ENCODE results near the gene SLCO2B1.
"Not testable (repeated sequence)": the region's sequence is repeated elsewhere in the genome, so short reads cannot be mapped to it uniquely, and the experiment has no call there.

Gene SLCO2B1, protein sequence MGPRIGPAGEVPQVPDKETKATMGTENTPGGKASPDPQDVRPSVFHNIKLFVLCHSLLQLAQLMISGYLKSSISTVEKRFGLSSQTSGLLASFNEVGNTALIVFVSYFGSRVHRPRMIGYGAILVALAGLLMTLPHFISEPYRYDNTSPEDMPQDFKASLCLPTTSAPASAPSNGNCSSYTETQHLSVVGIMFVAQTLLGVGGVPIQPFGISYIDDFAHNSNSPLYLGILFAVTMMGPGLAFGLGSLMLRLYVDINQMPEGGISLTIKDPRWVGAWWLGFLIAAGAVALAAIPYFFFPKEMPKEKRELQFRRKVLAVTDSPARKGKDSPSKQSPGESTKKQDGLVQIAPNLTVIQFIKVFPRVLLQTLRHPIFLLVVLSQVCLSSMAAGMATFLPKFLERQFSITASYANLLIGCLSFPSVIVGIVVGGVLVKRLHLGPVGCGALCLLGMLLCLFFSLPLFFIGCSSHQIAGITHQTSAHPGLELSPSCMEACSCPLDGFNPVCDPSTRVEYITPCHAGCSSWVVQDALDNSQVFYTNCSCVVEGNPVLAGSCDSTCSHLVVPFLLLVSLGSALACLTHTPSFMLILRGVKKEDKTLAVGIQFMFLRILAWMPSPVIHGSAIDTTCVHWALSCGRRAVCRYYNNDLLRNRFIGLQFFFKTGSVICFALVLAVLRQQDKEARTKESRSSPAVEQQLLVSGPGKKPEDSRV

DNA sequence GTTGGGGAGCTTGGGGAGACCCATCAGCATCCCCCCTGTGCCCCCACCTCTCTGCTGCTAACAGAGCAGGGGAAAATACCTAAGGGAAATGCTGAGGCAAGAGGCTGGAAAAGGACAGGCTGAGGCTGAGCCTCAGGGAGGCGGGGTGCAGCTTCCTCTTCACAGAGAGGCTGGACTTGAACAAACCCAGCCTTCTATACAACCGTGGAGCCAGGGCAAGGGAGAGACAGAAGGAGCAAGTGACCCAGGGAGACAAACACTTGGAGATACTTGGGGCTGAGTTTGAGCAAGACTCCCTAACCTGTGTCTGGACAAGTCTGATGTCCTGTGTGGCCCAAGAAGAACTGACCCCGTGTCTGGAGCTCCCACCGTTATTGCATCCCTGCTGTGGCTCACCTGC, at the start of gene SLCO2B1:
SLCO2B1 (plus strand) TSS at position 229 of the 400 bp plus-strand sequence. CDS start 275 bp downstream, outside the sequence.
- DNase-seq = no peak

DNA sequence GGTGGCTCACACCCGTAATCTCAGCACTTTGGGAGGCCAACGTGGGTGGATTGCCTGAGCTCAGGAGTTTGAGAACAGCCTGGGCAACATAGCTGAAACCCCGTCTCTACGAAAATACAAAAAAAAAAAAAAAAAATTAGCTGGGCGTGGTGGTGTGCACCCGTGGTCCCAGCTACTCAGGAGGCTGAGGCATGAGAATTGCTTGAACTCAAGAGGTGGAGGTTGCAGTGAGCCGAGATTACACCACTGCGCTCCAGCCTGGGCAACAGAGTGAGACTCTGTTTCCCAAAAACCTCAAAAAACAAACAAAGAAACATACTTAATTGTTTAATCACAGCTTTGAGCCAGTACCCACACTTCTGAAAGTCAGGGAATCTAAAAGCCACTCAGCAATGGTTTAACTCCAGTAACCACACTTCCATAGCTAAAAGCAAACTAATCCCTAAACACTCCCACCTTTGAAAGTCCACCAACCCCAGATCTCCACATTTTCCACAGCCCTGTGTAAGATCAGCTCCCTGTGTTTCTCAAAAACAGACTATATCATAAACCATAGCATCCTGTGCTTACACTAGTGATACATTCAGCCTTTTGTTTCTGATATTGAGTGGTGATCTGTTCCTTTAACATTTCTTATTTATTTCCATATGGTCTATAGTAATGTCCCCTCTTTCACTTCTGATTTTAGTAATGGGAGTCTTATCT, 49.3 kb upstream of the SLCO2B1 start:
- no peak for DNase-seq

DNA sequence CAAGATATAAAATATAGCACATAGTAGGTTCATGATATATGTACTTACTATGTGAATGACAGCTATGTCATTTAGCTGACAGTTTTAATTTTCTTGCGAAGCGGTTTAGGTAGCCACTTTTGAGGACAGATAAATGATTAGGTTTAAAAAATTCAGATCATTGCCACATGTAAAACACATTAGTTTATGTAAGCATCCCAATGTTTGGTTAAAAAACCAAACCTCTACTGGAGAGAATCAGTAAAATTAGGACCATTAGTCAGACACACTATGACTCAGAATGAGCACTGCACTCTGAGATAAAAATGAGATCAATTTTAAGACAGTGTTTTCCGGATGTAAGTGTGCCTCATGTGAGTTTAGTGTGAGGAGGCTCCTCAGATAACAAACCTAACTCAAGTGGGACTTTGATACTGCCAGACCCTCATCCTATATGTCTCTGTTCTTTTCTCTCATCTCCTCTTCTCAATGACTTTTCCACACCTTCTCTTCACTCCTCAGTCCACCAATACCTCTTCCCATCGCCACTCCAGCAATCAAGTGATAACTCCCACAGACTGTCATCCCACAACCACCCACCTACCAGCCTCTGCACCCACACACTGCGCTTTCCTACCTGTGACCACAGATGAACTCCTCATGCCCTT, 47.4 kb upstream of the SLCO2B1 start:
- no peak for DNase-seq

DNA sequence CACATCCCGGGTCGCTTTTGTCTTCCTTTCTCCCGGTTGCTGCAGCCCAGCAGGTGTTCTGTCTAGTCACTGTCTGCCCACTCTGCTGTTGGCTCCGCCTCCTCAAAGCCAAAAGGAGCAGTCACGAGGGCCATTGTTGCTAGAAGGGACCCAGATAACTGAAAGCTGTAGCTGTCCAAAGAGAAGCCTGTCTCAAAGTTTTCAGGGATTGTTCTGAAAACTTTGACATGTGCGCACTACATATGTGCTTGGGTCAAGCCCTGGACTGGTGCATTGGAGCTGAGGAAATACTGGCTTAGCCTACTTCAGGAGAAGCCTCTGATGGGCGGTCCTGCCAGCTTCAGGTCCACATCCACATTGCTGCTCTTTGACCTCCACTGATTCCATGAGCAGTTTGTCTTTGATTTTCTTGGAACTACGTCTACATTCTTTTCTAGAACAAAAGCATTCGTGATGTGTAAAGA, 45.4 kb upstream of the SLCO2B1 start:
- DNase-seq = no peak

DNA sequence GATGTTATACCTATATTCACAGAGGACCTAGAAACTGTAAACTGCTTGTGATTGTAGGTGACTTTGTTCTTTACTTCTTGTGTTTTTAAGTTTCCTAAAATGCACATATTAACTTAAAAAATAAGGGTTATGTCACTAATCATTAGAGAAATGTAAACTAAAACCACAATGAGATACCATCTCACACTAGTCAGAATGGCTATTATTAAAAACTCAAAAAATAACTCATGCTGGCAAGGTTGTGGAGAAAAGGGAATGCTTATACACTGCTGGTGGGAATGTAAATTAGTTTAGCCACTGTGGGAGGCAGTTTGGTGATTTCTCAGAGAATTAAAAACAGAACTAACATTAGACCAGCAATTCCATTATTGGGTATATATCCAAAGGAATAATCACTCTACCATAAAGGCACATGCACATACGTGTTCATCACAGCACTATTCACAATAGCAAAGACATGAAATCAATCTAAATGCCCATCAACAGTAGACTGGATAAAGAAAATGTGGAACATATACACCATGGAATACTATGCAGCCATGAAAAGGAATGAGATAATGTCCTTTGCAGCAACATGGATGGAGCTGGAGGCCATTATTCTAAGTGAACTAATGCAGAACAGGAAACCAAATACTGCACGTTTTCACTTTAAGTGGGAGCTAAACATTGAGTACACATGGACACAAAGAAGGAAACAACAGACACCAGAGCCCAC, 44.8 kb upstream of the SLCO2B1 start:
- not testable (repeated sequence) for DNase-seq

DNA sequence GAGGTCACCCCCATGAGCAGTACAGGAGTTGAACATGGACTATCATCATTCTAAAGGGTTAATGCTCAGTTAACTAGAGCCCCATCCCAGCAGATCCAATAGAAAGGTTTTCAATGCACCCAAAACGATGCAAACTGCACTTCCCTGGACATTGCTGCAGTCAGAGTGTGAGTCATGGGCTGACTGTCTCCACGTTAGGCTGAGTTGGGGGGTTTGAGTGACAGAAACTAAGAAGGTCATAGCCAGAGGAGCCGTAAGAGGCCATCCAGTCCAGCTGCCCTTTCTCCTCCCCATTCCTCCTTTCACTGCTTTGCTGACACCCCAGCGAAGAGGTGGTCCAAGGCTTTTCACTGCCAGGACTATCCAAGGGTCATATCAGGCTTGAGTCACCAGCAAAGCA, 43.7 kb upstream of the SLCO2B1 start:
- DNase-seq = no peak

DNA sequence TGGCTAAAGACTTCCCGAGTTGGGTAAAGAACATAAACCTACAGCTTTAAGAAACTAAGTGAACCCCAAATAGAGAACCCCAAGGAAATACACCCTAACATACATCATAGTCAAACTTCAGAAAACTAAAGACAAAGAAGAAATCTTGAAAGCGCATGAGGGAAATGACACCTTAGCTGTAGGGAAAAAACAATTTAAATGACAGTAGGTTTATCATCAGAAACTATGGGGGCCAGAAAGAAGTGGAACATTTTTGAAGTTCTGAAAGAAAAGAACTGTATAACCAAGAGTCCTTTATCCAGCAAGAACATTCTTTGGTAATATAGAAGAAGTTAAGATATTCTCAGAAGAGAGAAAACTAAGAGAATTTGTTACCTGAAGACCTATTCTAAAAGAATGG, 38.7 kb upstream of the SLCO2B1 start:
- DNase-seq = no peak

DNA sequence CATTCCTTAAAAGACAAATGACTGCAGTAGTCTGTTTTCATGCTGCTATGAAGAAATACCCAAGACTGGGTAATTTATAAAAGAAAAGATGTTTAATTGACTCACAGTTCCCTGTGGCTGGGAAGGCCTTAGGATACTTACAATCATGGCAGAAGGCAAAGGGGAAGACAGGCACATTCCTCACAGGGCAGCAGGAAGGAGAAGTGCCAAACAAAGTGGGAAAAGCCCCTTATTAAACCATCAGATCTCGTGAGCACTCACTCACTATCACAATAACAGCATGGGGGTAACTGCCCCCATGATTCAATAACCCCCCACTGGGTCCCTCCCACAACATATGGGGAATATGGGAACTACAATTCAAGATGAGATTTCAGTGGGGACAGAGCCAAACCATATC, 37.9 kb upstream of the SLCO2B1 start:
- no peak for DNase-seq

DNA sequence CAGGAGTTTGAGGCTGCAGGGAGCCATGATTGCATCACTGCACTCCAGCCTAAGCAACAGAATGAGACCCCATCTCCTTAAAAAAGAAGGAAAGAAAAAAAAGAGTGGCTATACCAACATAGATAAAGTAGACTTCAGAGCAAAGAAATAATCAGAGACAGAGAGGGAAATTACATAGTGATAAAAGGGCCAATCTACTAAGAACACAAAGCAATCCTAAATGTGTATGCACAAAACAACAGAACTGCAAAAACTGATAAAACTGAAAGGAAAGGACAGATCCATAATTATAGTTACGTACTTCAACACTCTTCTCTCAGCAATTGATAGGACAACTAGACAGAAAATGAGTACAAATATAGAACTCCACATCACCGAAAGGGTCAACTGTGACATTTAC, 36.4 kb upstream of the SLCO2B1 start:
- DNase-seq = no peak

DNA sequence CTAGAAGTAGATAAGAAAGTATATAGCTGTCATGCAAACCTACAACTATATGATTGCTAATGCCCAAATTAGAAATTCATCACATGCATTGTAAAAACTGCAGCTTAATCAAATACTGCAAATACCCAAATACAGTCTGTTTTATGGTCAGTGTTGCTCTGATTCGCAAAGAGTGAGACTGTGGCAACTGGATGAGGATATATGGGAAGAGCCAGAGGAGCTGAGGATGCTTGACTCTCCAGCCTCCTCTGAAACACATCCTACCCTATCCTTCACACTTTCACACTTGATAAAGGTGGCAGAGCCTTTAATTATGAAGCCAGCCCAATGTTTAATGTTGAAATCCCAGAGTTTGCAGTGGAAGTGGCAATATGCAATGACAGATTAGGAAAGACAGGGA, 32.3 kb upstream of the SLCO2B1 start:
- DNase-seq = no peak

DNA sequence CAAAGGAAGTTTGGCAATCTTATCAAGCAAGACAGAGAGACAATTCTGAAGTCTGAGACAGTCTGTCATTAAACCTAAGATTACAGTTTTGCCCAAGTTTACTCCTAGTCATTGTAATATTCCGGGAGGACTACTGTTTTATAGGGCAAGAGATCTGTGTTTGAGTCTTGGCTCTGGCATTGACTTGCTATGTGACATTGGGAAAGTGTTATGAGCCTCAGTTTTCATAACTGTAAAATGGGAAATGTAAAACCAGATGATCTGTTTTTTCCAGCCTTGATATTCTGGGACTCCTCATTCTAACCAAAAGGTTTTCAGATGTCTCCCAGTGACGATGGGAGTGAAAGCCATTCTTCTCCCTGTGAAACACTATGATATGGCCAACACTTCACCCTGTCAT, 24.3 kb upstream of the SLCO2B1 start:
- no peak for DNase-seq

DNA sequence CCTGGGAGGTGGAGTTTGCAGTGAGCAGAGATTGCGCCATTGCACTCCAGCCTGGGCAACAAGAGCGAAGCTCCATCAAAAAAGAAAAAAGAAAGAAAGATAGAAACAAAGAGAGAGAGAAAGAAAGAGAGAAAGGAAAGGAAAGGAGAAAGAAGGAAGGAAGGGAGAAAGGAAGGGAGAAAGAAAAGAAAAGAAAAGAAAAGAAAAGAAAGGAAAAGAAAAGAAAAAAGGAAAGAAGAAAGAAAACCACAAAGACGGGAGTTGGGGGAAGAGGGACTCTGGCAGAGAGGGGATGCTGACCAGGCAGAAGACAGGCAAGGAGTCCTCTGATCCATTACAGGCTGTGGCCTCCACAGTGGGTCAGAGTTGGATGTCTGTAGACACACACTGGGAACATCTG, 18.8 kb upstream of the SLCO2B1 start:
- no peak for DNase-seq

DNA sequence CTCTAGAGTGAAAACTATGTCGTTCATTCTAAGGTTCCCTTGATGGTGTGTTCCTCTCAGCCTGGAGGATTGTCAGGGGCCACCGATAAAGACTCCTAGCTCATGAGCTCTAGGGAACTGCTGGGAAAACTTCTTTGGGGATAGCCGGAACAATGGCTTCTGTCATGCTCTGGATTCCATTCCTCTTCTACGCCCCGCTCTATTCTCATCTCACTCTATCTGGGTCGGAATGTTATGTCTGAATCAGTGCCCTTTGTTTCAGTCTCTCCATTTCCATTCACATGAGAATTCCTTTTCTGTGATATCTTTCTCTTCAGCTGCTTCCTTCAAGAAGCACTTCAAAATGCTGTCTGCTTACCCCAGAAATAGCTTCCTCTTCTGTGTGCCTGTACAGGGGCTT, 16.9 kb upstream of the SLCO2B1 start:
- no peak for DNase-seq

DNA sequence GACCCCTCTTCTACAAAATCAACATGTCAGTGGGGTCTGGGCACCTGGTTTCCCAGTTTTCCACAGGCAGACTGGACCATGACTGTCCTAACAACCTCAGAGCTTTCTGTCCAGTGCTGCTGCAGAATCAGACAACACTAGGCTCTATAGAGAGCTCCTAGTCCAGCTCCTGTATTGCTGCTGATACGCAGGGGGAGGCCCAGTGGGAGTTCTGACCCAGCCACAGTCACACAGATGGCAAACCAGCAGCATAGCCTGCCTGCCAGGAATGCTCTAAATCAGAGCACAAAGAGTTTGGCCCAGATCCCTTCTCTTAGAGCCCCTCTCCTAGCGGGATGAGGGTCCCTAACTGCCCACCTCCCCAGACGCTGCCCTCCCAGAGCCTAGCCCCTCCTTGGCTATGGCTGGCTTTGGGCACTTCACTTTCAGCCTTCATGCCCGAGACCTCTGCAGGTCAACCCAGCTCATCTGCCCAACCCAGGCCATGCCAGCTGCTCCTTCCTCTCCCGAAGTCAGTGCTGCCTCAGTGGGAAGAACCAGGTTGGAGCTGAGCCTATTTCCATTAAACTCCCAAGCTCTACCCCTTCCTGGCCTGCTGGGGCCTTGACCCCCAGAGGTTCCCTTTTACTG, 15.8 kb upstream of the SLCO2B1 start:
- DNase-seq = no peak

DNA sequence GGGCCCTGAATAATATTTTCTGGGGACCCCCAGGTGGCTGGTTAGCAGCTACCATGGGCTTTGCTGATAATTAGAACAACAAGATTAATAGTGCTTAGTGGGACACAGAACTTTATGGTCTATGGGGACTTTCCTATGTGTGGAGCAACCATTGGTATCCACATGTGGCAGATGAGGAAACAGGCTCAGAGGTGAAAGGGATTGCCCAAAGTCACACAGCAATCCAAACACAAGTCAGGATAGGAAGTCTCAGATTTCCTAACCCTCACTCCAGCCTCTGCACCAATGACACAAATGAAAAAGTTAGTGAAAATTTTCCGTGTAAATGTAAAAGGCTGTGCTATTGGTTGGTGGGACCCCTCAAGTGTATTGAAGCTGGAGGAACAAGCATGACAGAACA, 15.3 kb upstream of the SLCO2B1 start:
- DNase-seq = no peak

DNA sequence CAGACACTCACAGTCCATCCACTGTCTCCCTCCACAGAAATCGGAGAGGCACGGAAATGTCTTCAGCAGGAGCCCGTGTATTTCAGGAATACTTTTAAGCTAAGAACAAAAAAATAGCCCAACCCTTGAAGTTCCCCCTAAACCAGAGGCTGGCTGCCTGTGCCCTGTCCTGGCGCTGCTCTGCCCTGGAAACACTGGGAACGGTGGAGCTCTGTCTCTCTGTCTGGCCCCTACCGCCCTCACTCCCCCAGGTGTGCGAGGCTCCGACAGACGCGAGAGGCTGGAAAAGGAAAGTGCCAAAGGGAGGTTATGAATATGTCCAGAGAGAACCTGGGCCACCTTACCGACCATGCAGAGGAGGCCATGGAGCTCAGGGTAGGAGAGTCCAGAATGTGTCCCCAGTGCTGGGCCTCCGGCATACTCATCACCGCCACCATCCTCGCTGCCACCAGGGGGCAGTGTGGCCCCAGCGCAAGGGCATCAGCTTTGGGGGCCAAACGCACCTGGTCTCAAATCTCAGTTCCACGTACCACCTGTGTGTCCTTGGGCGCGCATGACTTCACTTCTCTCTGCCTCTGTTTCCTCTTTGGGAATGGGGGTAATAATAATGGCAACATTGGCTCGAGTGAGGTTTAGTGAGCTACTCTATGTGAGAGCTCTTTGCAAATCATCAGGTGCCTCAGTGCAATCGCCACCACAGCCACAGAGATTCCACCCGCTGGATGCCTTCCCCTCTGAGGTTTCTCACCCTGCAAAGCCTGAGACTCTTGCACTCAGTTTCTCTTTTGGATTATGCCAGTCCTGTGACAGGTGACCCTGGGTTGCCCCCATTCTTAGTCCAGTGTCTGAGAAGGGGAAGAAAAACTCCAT, 10.4 kb upstream of the SLCO2B1 start:
- DNase-seq = peak; percentile 7 to 35

DNA sequence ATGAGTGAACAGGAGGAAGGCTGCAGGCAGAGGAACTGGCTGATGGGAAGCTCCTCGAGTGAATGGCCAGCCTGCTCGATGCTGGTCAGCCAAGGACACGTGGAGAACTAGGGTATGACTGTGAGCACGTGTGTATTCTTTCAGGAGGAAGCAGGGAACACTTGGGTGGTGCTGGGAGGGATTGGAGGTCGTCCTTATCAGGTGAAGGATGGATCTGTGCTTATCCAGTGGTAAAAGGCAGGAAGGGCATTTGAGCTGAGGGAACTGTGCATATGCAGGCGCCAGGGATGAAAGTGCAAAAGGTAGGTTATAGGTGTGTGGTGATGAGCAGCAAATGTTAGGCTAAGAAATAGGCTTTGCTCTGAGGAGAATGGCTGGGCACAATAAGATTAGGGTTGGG, 9.7 kb upstream of the SLCO2B1 start:
- no peak for DNase-seq

DNA sequence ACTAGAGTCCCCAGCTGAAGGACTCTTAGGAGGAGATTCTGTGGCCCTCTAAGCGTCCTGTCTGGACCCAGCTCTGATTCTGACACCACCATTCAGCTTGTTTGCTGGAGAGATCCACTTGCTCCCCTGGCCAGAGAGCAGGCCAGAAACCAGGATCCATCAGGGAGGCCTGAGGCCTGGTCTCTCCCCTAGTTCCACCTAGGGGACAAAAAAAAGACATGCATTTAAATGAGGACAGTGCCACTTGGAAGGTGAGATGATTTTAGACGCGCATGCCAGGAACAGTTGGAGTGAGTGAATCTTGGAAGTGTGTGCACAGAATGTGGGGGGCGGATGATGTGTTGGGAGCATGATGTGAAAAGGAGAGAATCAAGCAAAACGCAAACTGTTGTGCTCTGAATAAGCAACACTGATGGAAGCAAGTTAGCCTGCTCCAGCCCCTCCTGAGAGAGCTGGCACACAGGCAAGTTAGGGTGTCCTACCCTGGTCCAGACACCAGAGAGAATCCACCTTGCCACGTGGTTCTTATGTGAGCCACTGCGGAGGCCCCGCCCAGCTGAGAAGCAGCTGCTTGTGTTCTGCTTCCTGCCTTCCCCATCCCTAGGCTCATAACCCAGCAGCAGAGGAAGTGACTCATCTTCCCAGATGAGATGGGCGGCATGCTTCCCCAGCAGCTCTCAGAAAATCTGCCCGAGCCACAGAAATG, 8.0 kb upstream of the SLCO2B1 start:
- peak; percentile 97 to 98 for DNase-seq

DNA sequence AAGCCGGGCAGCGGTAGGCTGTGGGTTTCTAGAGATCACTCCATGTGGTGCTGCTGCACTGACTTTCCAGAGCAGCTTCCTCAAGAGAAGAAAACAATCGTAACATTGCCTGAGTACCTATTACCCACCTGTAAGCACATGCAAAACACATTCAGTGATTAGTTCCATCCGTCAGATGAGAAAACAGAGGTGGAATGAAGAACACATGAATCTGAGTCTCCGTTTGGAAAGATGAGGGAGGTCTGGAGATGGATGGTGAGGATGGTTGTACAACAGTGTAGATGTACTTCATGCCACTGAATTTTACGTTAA, 7.5 kb upstream of the SLCO2B1 start:
- no peak for DNase-seq

DNA sequence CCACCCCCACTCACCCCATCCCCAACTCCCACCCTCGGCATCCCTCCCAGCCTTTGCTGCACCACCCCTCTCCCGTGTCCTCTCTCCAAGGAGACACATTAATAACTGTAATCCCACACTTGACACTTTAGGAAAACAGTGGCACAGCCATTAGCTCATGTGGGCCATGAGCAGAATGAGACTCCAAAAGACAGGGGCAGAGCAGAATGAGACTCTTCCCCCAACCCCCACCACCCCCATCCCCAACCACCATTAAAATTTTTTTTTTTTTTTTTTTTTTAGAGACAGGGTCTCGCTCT, 6.2 kb upstream of the SLCO2B1 start:
- no peak for DNase-seq
